DOHH2 (cell line): ENCODE data around the gene CBFA2T3.

Source experiments
- H3F3A ChIP-seq: fragments of 200-600 bp; sonication (generic), shearing (Covaris generic); 2 replicates; pipeline ENCODE4 v1.6.0; 2016; ENCODE audit warnings: antibody characterized with exemption, mild to moderate bottlenecking; ENCODE audit not compliant: control insufficient read depth, insufficient read depth
- H3K27ac ChIP-seq: fragments of 200-600 bp; sonication (generic); 2 replicates; pipeline ENCODE4 v1.5.1; 2014; ENCODE audit warnings: low read depth, mild to moderate bottlenecking, low read length, moderate library complexity
- H3K27me3 ChIP-seq: fragments of 200-600 bp; sonication (generic); 2 replicates; pipeline ENCODE4 v1.6.1; 2014; ENCODE audit warnings: mild to moderate bottlenecking, low read length, mixed read lengths; ENCODE audit not compliant: control insufficient read depth
- H3K36me3 ChIP-seq: fragments of 200-600 bp; sonication (generic); 2 replicates; pipeline ENCODE4 v1.6.1; 2014; ENCODE audit warnings: mild to moderate bottlenecking, low read length, moderate library complexity, mixed read lengths; ENCODE audit not compliant: control insufficient read depth
- H3K4me1 ChIP-seq: fragments of 200-600 bp; sonication (generic); 2 replicates; pipeline ENCODE4 v1.6.1; 2014; ENCODE audit warnings: mild to moderate bottlenecking, low read length, mixed read lengths; ENCODE audit not compliant: control insufficient read depth
- H3K4me2 ChIP-seq: fragments of 200-600 bp; sonication (generic); 2 replicates; pipeline ENCODE4 v1.6.0; 2014; ENCODE audit warnings: mild to moderate bottlenecking, low read length, moderate library complexity
- H3K4me3 ChIP-seq: fragments of 200-600 bp; sonication (generic); 2 replicates; pipeline ENCODE4 v1.5.1; 2014; ENCODE audit warnings: mild to moderate bottlenecking, low read length, mixed read lengths
- H3K79me2 ChIP-seq: fragments of 200-600 bp; sonication (generic); 2 replicates; pipeline ENCODE4 v1.6.1; 2014; ENCODE audit warnings: mild to moderate bottlenecking, low read length, mixed read lengths; ENCODE audit not compliant: control insufficient read depth
- H3K9me2 ChIP-seq: fragments of 200-600 bp; sonication (generic); replicated peaks from 2 replicates; pipeline ENCODE4 v1.6.1; 2014; ENCODE audit warnings: mild to moderate bottlenecking, low read length, mixed read lengths; ENCODE audit not compliant: control insufficient read depth
- H3K9me3 ChIP-seq: fragments of 200-600 bp; sonication (generic); 2 replicates; pipeline ENCODE4 v1.6.1; 2014; ENCODE audit warnings: antibody characterized with exemption, low read length, mixed read lengths; ENCODE audit not compliant: control insufficient read depth, insufficient read depth
- H4K20me1 ChIP-seq: fragments of 200-600 bp; sonication (generic); 2 replicates; pipeline ENCODE4 v1.6.0; 2014; ENCODE audit warnings: low read depth, mild to moderate bottlenecking, antibody characterized with exemption, low read length, moderate library complexity; ENCODE audit not compliant: control insufficient read depth, insufficient read depth
- EZH2phosphoT487 ChIP-seq: fragments of 200-600 bp; sonication (generic); IDR thresholded peaks from 2 replicates; pipeline ENCODE4 v1.6.1; 2017; ENCODE audit warnings: borderline replicate concordance, mild to moderate bottlenecking, antibody characterized with exemption, low read length, moderate library complexity, mixed read lengths
- TF ChIP-seq, protein P1 (sequence below): fragments of 200-600 bp; sonication (generic); IDR thresholded peaks from one replicate; pipeline ENCODE4 v1.5.1; 2014; ENCODE audit warnings: antibody characterized with exemption, mild to moderate bottlenecking, low read depth, low read length; ENCODE audit not compliant: poor library complexity, severe bottlenecking

CBFA2T3 gene

DNA sequence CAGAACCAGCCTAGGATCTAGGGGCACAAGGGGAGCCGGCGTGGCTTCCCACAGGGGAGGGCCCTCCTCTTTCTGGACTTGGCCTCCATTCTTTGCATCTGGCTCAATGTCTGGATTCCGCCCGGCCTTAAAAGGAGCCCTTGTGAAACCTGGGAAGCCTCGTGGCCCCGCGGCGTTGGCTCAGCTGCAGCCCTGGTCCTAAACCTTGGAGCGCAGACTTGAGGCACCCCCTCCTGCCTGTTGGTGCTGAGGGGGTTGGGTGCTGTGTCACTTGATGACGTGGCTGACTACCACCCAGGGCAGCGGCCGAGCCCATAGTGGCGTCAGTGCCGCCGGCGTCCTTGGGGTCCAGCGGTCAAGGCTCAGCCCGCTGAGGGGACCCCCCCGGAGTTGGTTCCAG is 115.6 kb downstream of the CBFA2T3 start:
- Histone ChIP-seq H3K4me3 (no peak overlapping the region), H3K4me2 (no peak overlapping the region), H3K4me1 (peaks cover 14% of the 10 kb centered on the region), H3K79me2 (peaks cover 14% of the 10 kb centered on the region), H3F3A (no peaks in the 10 kb centered on the region), H4K20me1 (no peaks in the 10 kb centered on the region), H3K9me3 (no peaks in the 10 kb centered on the region), H3K36me3 (peaks cover 21% of the 10 kb centered on the region), H3K9me2 (no peaks in the 10 kb centered on the region), H3K27me3 (no peaks in the 10 kb centered on the region), H3K27ac (no peak overlapping the region)
- TF ChIP-seq, protein P1, sequence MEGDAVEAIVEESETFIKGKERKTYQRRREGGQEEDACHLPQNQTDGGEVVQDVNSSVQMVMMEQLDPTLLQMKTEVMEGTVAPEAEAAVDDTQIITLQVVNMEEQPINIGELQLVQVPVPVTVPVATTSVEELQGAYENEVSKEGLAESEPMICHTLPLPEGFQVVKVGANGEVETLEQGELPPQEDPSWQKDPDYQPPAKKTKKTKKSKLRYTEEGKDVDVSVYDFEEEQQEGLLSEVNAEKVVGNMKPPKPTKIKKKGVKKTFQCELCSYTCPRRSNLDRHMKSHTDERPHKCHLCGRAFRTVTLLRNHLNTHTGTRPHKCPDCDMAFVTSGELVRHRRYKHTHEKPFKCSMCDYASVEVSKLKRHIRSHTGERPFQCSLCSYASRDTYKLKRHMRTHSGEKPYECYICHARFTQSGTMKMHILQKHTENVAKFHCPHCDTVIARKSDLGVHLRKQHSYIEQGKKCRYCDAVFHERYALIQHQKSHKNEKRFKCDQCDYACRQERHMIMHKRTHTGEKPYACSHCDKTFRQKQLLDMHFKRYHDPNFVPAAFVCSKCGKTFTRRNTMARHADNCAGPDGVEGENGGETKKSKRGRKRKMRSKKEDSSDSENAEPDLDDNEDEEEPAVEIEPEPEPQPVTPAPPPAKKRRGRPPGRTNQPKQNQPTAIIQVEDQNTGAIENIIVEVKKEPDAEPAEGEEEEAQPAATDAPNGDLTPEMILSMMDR = no peak
- TF ChIP-seq EZH2phosphoT487 = no peak

DNA sequence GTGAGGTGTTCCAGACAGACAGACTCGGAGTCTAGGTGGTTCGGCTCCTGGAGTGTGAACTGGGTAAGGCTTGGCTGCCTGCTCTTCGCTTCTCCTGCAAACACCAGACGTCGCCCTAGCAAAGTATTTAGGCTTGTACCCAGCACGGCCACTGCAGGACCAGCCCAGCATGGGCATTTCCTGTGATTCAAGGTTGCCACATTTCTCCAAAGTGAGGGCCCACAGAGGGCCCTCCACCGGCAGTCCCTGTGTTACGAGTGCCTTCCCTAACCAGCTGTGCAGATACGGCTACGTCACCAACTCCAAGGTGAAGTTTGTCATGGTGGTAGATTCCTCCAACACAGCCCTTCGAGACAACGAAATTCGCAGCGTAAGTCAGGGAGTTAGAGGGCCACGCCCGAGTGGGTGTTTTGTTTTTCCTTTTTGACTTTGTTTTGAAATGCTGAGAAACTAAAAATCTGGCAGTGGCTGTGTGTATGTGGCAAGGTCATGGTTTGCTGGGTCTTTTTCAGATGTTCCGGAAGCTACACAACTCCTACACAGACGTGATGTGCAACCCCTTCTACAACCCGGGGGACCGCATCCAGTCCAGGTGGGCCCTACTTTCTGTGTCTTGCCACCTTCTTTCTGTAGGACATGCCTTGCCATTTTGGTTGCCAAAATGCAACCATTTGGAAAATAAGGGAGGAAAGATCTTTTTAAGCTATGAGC is 117.5 kb downstream of the CBFA2T3 start:
- no peak overlapping the region for H3K4me2 ChIP-seq
- no peak for TF ChIP-seq EZH2phosphoT487
- TF ChIP-seq, protein P1 = no peak
- H3K79me2 ChIP-seq = peaks cover 14% of the 10 kb centered on the region
- H3K9me2 ChIP-seq = no peaks in the 10 kb centered on the region
- peaks cover 7% of the 10 kb centered on the region for H3F3A ChIP-seq
- H3K36me3 ChIP-seq = peaks cover 21% of the 10 kb centered on the region
- no peaks in the 10 kb centered on the region for H4K20me1 ChIP-seq
- H3K4me1 ChIP-seq = peaks cover 29% of the 10 kb centered on the region
- H3K4me3 ChIP-seq = no peak overlapping the region
- no peaks in the 10 kb centered on the region for H3K27me3 ChIP-seq
- H3K9me3 ChIP-seq = no peaks in the 10 kb centered on the region
- H3K27ac ChIP-seq = no peak overlapping the region

DNA sequence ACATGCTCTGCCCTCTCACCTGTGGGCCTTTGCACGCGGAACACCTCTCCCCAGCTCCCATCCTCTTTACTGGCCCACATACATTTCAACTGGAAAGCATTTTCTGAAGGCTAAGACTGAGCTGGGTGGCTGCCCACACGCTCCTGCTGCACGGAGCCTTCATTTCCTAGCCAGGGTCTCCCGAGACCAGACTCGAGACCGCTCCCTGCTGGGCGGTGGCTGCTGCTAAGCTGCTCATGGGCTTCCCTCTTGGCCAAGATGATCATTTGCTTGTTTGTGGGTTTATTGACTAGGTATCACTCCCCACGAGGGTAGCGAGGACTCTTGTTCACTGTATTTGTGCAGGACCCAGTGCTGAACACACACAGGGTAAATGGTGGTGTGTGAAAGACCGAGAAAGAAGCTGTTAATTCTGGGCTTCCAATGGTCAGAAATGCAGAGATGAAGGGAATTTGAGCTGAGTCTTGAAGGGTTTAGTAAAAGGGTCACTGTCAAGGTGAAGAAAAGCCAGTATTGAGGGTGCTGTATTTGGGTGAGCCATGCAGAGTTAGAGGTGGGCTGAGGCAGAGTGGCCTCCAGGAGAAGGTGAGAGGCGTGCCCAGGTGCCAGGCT is 119.2 kb downstream of the CBFA2T3 start:
- no peak for TF ChIP-seq EZH2phosphoT487
- TF ChIP-seq, protein P1 = peak; percentile 88
- no peak overlapping the region for H3K27ac ChIP-seq

More for the DNA sequence above, 119.2 kb downstream of the CBFA2T3 start:
- Histone ChIP-seq H3K9me2 (no peaks in the 10 kb centered on the region), H3K4me3 (peak overlapping the region; percentile 77), H3K4me1 (peaks cover 30% of the 10 kb centered on the region), H3K9me3 (no peaks in the 10 kb centered on the region), H3K27me3 (no peaks in the 10 kb centered on the region), H4K20me1 (no peaks in the 10 kb centered on the region), H3K79me2 (peaks cover 14% of the 10 kb centered on the region), H3F3A (peaks cover 7% of the 10 kb centered on the region), H3K36me3 (peaks cover 21% of the 10 kb centered on the region), H3K4me2 (peak overlapping the region; percentile 67)
